Hepatocyte (in vitro differentiated cells): ENCODE results near the gene TBXAS1. TPM values are rescaled to one million over a fixed set of nuclear protein-coding genes. Genes with fewer than 3 reads are reported as not detected.

ENCODE experiments used
- DNase-seq: peaks from one replicate; pipeline ENCODE4 v3.0.0-alpha.2; 2016; ENCODE audit warnings: low spot score
- H2AFZ ChIP-seq: fragments of 200-600 bp; sonication (generic); 2 replicates; pipeline ENCODE4 v1.6.0; 2016; ENCODE audit warnings: antibody characterized with exemption, mild to moderate bottlenecking
- H3K27ac ChIP-seq: fragments of 200-600 bp; sonication (generic); 2 replicates; pipeline ENCODE4 v1.5.1; 2016; ENCODE audit warnings: mild to moderate bottlenecking
- H3K27me3 ChIP-seq: fragments of 200-600 bp; sonication (generic); 2 replicates; pipeline ENCODE4 v1.6.1; 2016
- H3K36me3 ChIP-seq: fragments of 200-600 bp; sonication (generic); replicated peaks from 2 replicates; pipeline ENCODE4 v1.5.1; 2016; ENCODE audit warnings: low read depth; ENCODE audit not compliant: insufficient read depth
- H3K4me1 ChIP-seq: fragments of 200-600 bp; sonication (generic); 2 replicates; pipeline ENCODE4 v1.5.1; 2016; ENCODE audit warnings: mild to moderate bottlenecking, moderate library complexity; ENCODE audit not compliant: insufficient read depth
- H3K4me2 ChIP-seq: fragments of 200-600 bp; sonication (generic); 2 replicates; pipeline ENCODE4 v1.6.0; 2016
- H3K4me3 ChIP-seq: fragments of 200-600 bp; sonication (generic); 2 replicates; pipeline ENCODE4 v1.5.1; 2016; ENCODE audit warnings: mild to moderate bottlenecking
- H3K79me2 ChIP-seq: fragments of 200-600 bp; sonication (generic); 2 replicates; pipeline ENCODE4 v1.6.0; 2017; ENCODE audit warnings: mild to moderate bottlenecking
- H3K9me2 ChIP-seq: fragments of 200-600 bp; sonication (generic); replicated peaks from 2 replicates; pipeline ENCODE4 v1.6.0; 2017; ENCODE audit warnings: mild to moderate bottlenecking; ENCODE audit not compliant: insufficient read depth
- H3K9me3 ChIP-seq: fragments of 200-600 bp; sonication (generic); 2 replicates; pipeline ENCODE4 v1.5.1; 2016; ENCODE audit warnings: low read depth, mild to moderate bottlenecking
- H4K20me1 ChIP-seq: fragments of 200-600 bp; sonication (generic); 2 replicates; pipeline ENCODE4 v1.6.0; 2016; ENCODE audit warnings: mild to moderate bottlenecking; ENCODE audit not compliant: insufficient read depth, poor library complexity, severe bottlenecking
- EZH2 ChIP-seq: fragments of 200-600 bp; sonication (generic); IDR thresholded peaks from 2 replicates; pipeline ENCODE4 v1.6.1; 2016; ENCODE audit warnings: antibody characterized with exemption, mild to moderate bottlenecking, borderline replicate concordance
- EZH2phosphoT487 ChIP-seq: fragments of 200-600 bp; sonication (generic); IDR thresholded peaks from one replicate; pipeline ENCODE4 v1.6.1; 2018; ENCODE audit warnings: antibody characterized with exemption, mild to moderate bottlenecking, low read depth, moderate library complexity; ENCODE audit not compliant: unreplicated experiment, severe bottlenecking
- whole genome bisulfite sequencing: methylation state at CpG from one replicate; pipeline ENCODE4 v1.1.6; 2016; ENCODE audit warnings: low lambda C conversion rate; ENCODE audit errors: missing lambda C conversion rate; 5-methylcytosine and 5-hydroxymethylcytosine counted together
- polyA plus RNA-seq: library from polyadenylated mRNA; unstranded; fragments of >200 nt; fragmentation: Nextera tagmentation; extraction: Ambion mirVana; gene quantifications from 2 replicates; pipeline ENCODE4 v1.2.1, GENCODE V29; 2016
- total RNA-seq: library from RNA; depleted of rRNA; stranded (reverse); fragments of >200 nt; gene quantifications from 2 replicates; pipeline ENCODE4 v1.2.3, GENCODE V29; 2014
- TF ChIP-seq, protein P1 (sequence below): fragments of 200-600 bp; sonication (generic); IDR thresholded peaks from 2 replicates; pipeline ENCODE4 v1.5.1; 2016; ENCODE audit warnings: antibody characterized with exemption, mild to moderate bottlenecking; ENCODE audit not compliant: poor library complexity

TBXAS1 gene
- total and polyA plus RNA-seq, 2 experiments from 2014 or later: 3.9 to 11.5 TPM

GRCh38 chr7:139784648-139785047 is 44.4 kb upstream of the TBXAS1 start:
- no peak overlapping the region for H3K27ac ChIP-seq
- no peak overlapping the region for H2AFZ ChIP-seq
- no peaks in the 10 kb centered on the region for H3K36me3 ChIP-seq
- no peaks in the 10 kb centered on the region for H3K27me3 ChIP-seq
- no peaks in the 10 kb centered on the region for H3K4me1 ChIP-seq
- H3K4me2 ChIP-seq: no peak overlapping the region
- H3K4me3 ChIP-seq: no peak overlapping the region
- H3K9me3 ChIP-seq: no peaks in the 10 kb centered on the region
- no peaks in the 10 kb centered on the region for H4K20me1 ChIP-seq
- DNase-seq: no peak
- 87% methylated on average over 3 of the region's 3 CpGs for WGBS
- H3K9me2 ChIP-seq: no peaks in the 10 kb centered on the region
- TF ChIP-seq, protein P1, sequence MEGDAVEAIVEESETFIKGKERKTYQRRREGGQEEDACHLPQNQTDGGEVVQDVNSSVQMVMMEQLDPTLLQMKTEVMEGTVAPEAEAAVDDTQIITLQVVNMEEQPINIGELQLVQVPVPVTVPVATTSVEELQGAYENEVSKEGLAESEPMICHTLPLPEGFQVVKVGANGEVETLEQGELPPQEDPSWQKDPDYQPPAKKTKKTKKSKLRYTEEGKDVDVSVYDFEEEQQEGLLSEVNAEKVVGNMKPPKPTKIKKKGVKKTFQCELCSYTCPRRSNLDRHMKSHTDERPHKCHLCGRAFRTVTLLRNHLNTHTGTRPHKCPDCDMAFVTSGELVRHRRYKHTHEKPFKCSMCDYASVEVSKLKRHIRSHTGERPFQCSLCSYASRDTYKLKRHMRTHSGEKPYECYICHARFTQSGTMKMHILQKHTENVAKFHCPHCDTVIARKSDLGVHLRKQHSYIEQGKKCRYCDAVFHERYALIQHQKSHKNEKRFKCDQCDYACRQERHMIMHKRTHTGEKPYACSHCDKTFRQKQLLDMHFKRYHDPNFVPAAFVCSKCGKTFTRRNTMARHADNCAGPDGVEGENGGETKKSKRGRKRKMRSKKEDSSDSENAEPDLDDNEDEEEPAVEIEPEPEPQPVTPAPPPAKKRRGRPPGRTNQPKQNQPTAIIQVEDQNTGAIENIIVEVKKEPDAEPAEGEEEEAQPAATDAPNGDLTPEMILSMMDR: no peak
- TF ChIP-seq EZH2 (no peak), EZH2phosphoT487 (no peak)
- peaks cover 3% of the 10 kb centered on the region for H3K79me2 ChIP-seq

GRCh38 chr7:139791316-139791715 is 37.7 kb upstream of the TBXAS1 start:
- Histone ChIP-seq H3K4me3 (no peak overlapping the region), H3K79me2 (no peaks in the 10 kb centered on the region), H3K9me2 (no peaks in the 10 kb centered on the region), H3K4me2 (no peak overlapping the region), H4K20me1 (no peaks in the 10 kb centered on the region), H3K4me1 (no peaks in the 10 kb centered on the region), H3K36me3 (no peaks in the 10 kb centered on the region), H3K27ac (no peak overlapping the region), H2AFZ (no peak overlapping the region), H3K27me3 (no peaks in the 10 kb centered on the region), H3K9me3 (no peaks in the 10 kb centered on the region)
- TF ChIP-seq EZH2: no peak
- TF ChIP-seq, protein P1: no peak
- TF ChIP-seq EZH2phosphoT487: no peak
- WGBS: 88% methylated on average over 7 of the region's 7 CpGs
- DNase-seq: no peak

DNA sequence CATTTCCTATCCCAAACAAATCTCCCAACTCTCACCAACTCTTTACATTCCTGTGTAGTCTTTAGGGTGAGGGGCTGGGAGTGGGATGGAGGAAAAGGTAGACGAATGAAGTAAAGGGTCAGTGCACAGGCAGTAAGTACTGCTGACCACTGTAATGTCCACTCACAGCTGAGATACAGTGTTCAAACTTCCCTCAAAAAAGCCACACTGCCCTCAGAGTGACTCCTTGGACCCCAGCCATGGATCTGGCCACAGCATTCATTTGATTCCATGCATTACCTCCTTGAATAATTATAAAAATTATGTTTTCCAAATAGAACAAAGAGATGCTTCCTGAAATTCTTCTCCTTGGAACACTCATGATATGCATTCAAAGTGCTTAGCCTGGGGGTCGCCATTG is 31.5 kb upstream of the TBXAS1 start:
- WGBS: 80% methylated on average over 2 of the region's 2 CpGs
- Histone ChIP-seq H3K4me1 (no peaks in the 10 kb centered on the region), H3K79me2 (no peaks in the 10 kb centered on the region), H3K36me3 (no peaks in the 10 kb centered on the region), H3K4me3 (no peak overlapping the region), H3K27ac (no peak overlapping the region), H4K20me1 (peaks cover 3% of the 10 kb centered on the region), H2AFZ (no peak overlapping the region), H3K27me3 (no peaks in the 10 kb centered on the region), H3K9me2 (no peaks in the 10 kb centered on the region), H3K4me2 (no peak overlapping the region), H3K9me3 (no peaks in the 10 kb centered on the region)
- no peak for DNase-seq
- TF ChIP-seq EZH2: no peak
- TF ChIP-seq EZH2phosphoT487: no peak
- TF ChIP-seq, protein P1: no peak

DNA sequence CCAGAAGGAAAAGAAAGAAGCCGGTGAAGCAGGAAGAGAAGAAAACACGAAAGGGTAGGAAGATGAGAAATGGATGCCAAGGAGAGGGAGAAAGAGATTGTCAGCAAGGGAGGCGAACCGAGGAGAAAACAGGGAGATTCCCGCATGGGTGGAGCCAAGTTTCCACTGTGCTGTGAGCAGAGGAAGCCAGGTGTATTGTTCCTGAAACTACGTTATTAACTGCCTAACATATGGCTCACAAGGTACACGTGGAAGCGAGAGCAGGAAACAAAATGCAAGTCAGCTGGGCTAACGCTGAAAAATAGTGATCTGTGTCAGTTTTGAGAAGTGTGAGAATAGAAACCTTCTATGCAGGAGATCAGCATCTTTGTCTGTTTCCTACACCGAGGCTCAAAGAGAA is 30.8 kb upstream of the TBXAS1 start:
- no peak overlapping the region for H3K4me3 ChIP-seq
- peaks cover 3% of the 10 kb centered on the region for H4K20me1 ChIP-seq
- TF ChIP-seq, protein P1: no peak
- TF ChIP-seq EZH2phosphoT487: no peak
- no peak for TF ChIP-seq EZH2
- DNase-seq: no peak
- H2AFZ ChIP-seq: no peak overlapping the region
- H3K4me2 ChIP-seq: no peak overlapping the region
- WGBS: 74% methylated on average over 10 of the region's 10 CpGs
- no peaks in the 10 kb centered on the region for H3K4me1 ChIP-seq
- H3K9me3 ChIP-seq: no peaks in the 10 kb centered on the region
- H3K9me2 ChIP-seq: no peaks in the 10 kb centered on the region
- no peaks in the 10 kb centered on the region for H3K36me3 ChIP-seq
- no peaks in the 10 kb centered on the region for H3K79me2 ChIP-seq
- no peak overlapping the region for H3K27ac ChIP-seq
- no peaks in the 10 kb centered on the region for H3K27me3 ChIP-seq
